Endothelial cell of umbilical vein (primary cell): ENCODE measurements around the gene ZNF600.

Source experiments
- CTCF ChIP-seq, 2 donors: IDR thresholded peaks; 1 replicate in 1 of 2; 2 replicates in 1 of 2; pipeline ENCODE4 v1.5.1; 2011; ENCODE audit warnings: low read length in 2 of 2, mild to moderate bottlenecking in 2 of 2, moderate library complexity in 2 of 2, control low read depth in 1 of 2, inconsistent platforms in 1 of 2, low read depth in 1 of 2; ENCODE audit not compliant: insufficient read depth in 1 of 2; ENCODE audit errors: extremely low read depth in 1 of 2
- EZH2 ChIP-seq: IDR thresholded peaks from 2 replicates; pipeline ENCODE4 v1.6.1; 2012; ENCODE audit warnings: borderline replicate concordance, low read depth, mild to moderate bottlenecking, moderate library complexity, low read length, inconsistent platforms; ENCODE audit not compliant: severe bottlenecking
- POLR2A ChIP-seq: IDR thresholded peaks from 2 replicates; pipeline ENCODE4 v1.6.1; 2012; ENCODE audit warnings: low read depth, mild to moderate bottlenecking, control low read depth, low read length

- TF ChIP-seq CTCF (IDR thresholded peaks at IDR 0.05; ENCODE audit: extremely low read depth in 1 of 2, insufficient read depth in 1 of 2, low read depth in 1 of 2, low read length in 2 of 2) (no peak), POLR2A (no peak), EZH2 (no peak)
These were observed 52.2 kb downstream of the ZNF600 start for GRCh38 chr19:52734331-52734892.
